K562 (cell line): ENCODE measurements around the gene ANAPC2. TPM values are rescaled to one million over a fixed set of nuclear protein-coding genes. Genes with fewer than 3 reads are reported as not detected.

Experiments
- ATAC-seq: fragments of 200-7000 bp; cut with Tn5 transposase; 3 replicates; pipeline ENCODE4 v1.9.1; 2020; ENCODE audit warnings: moderate library complexity
- BruUV-seq: library from RNA; stranded (reverse); fragments of 400-500 nt; replicated peaks from 2 replicates; lab custom pipeline; 2021; lab: Mats Ljungman, UMichigan
- CTCF ChIA-PET: fragments of 300-600 bp; formaldehyde crosslinking; extraction: SDS; loops from one replicate; lab custom pipeline; 2021; ENCODE audit warnings: low intra/inter-chr PET ratio; lab: Yijun Ruan, JAX
- POLR2A ChIA-PET: fragments of 300-600, 350-650 bp; sonication (Branson Sonifier 250); formaldehyde crosslinking; extraction: SDS; loops from one replicate; lab custom pipeline; 2021; ENCODE audit warnings: antibody characterized with exemption, inconsistent platforms; lab: Yijun Ruan, JAX
- DNase-seq, 4 experiments: peaks; one replicate each; pipeline versions ENCODE4 v3.0.0 to v3.0.0-alpha.2; 2011 to 2018; ENCODE audit warnings: low spot score in 3 of 4, mixed read lengths in 3 of 4; ENCODE audit errors: extremely low read depth in 1 of 4
- FAIRE-seq: peaks from 2 replicates; lab custom pipeline; 2011; peaks lifted over from hg19 to GRCh38; lab: Jason Lieb, UNC
- H2AFZ ChIP-seq: 2 replicates; pipeline ENCODE4 v1.6.0; 2011; ENCODE audit warnings: low read depth, low read length, control low read depth, inconsistent platforms
- H3K27ac ChIP-seq: fragments of 200-600 bp; 3 replicates; pipeline ENCODE4 v1.8.0; 2011; ENCODE audit warnings: low read depth, mild to moderate bottlenecking, control low read depth, inconsistent platforms, low read length, moderate library complexity, mixed read lengths; ENCODE audit errors: extremely low read depth
- H3K27me3 ChIP-seq, 2 experiments: fragments of 300-600 bp in 1 of 2; 2 replicates in 1 of 2; 3 replicates in 1 of 2; pipeline versions ENCODE4 v1.6.0 to v1.8.0; 2011; ENCODE audit warnings: inconsistent platforms in 2 of 2, low read length in 2 of 2, mild to moderate bottlenecking in 1 of 2, mixed read lengths in 1 of 2, moderate library complexity in 1 of 2; ENCODE audit not compliant: control insufficient read depth in 2 of 2, insufficient read depth in 2 of 2
- H3K36me3 ChIP-seq: fragments of 300-600 bp; 3 replicates; pipeline ENCODE4 v1.8.0; 2011; ENCODE audit warnings: mild to moderate bottlenecking, low read length, inconsistent platforms; ENCODE audit not compliant: control insufficient read depth, insufficient read depth
- H3K4me1 ChIP-seq, 2 experiments: fragments of 200-600 bp in 1 of 2; replicated peaks in 1 of 2; 2 replicates in 1 of 2; 3 replicates in 1 of 2; pipeline versions ENCODE4 v1.5.1 to v1.8.0; 2011; ENCODE audit warnings: inconsistent platforms in 2 of 2, low read length in 2 of 2, mild to moderate bottlenecking in 1 of 2, mixed read lengths in 1 of 2, moderate library complexity in 1 of 2; ENCODE audit not compliant: control insufficient read depth in 2 of 2, insufficient read depth in 2 of 2
- H3K4me2 ChIP-seq: 2 replicates; pipeline ENCODE4 v1.6.1; 2011; ENCODE audit warnings: low read length, control low read depth, inconsistent platforms, mixed read lengths; ENCODE audit not compliant: insufficient read depth
- H3K4me3 ChIP-seq: fragments of 200-600 bp; sonication (generic), shearing (Covaris generic); 2 replicates; pipeline ENCODE4 v1.5.1; 2016; ENCODE audit warnings: control low read depth, inconsistent platforms
- H3K79me2 ChIP-seq: fragments of 200-600 bp; 3 replicates; pipeline ENCODE4 v1.8.0; 2011; ENCODE audit warnings: low read length, inconsistent platforms; ENCODE audit not compliant: control insufficient read depth, insufficient read depth
- H3K9ac ChIP-seq, 2 experiments: 2 replicates each; pipeline versions ENCODE4 v1.6.0 to v1.6.1; 2011; ENCODE audit warnings: low read depth in 2 of 2, low read length in 2 of 2, control low read depth in 1 of 2, inconsistent platforms in 1 of 2, mild to moderate bottlenecking in 1 of 2, mixed read lengths in 1 of 2; ENCODE audit not compliant: insufficient read depth in 1 of 2
- H3K9me1 ChIP-seq: one replicate; pipeline ENCODE4 v1.6.0; 2011; ENCODE audit warnings: inconsistent platforms, mild to moderate bottlenecking, low read length, moderate library complexity; ENCODE audit not compliant: control insufficient read depth, insufficient read depth
- H3K9me3 ChIP-seq: replicated peaks from 2 replicates; pipeline ENCODE4 v1.5.1; 2011; ENCODE audit warnings: low read depth, low read length, inconsistent platforms; ENCODE audit not compliant: control insufficient read depth, insufficient read depth
- H4K20me1 ChIP-seq: replicated peaks from 2 replicates; pipeline ENCODE4 v1.6.1; 2011; ENCODE audit warnings: low read length, inconsistent platforms, mixed read lengths; ENCODE audit not compliant: control insufficient read depth, insufficient read depth
- AFF4 ChIP-seq: sonication (generic); formaldehyde crosslinking; IDR thresholded peaks from 2 replicates; pipeline ENCODE4 v1.8.0; 2023; ENCODE audit warnings: mild to moderate bottlenecking, missing genetic modification reagents
- DIDO1 ChIP-seq: fragments of 450-650 bp; IDR thresholded peaks from 2 replicates; pipeline ENCODE4 v1.6.1; 2016; ENCODE audit warnings: low read depth, missing biosample characterization, missing genetic modification characterization
- ETV1 ChIP-seq: fragments of 450-650 bp; conservative IDR thresholded peaks from 2 replicates; pipeline ENCODE4 v1.6.1; 2016; ENCODE audit warnings: missing genetic modification characterization, control low read depth, low read depth, missing compliant biosample characterization
- FOXJ3 ChIP-seq: sonication (generic); formaldehyde crosslinking; IDR thresholded peaks from 2 replicates; pipeline ENCODE4 v1.4.0; 2020; ENCODE audit warnings: mild to moderate bottlenecking, missing genetic modification reagents
- ILF3 ChIP-seq: fragments of 450-650 bp; IDR thresholded peaks from 2 replicates; pipeline ENCODE4 v1.6.1; 2018; ENCODE audit warnings: antibody characterized with exemption, mild to moderate bottlenecking, moderate library complexity, borderline replicate concordance
- MCM5 ChIP-seq: fragments of 450-650 bp; IDR thresholded peaks from 2 replicates; pipeline ENCODE4 v1.6.1; 2016; ENCODE audit warnings: low read depth
- SETDB1 ChIP-seq: IDR thresholded peaks from one replicate; pipeline ENCODE4 v1.6.1; 2012; ENCODE audit warnings: low read length, control low read depth, inconsistent platforms
- TRIM24 ChIP-seq, 2 experiments: fragments of 450-650 bp; IDR thresholded peaks; 2 replicates each; pipeline ENCODE4 v1.6.1; 2016
- ZBTB12 ChIP-seq: fragments of 250-450 bp; sonication (Bioruptor Pico); IDR thresholded peaks from 2 replicates; pipeline ENCODE4 v1.4.0; 2020
- ZBTB7A ChIP-seq: IDR thresholded peaks from 2 replicates; pipeline ENCODE4 v1.6.1; 2011; ENCODE audit warnings: low read depth, mild to moderate bottlenecking, low read length, moderate library complexity, borderline replicate concordance; ENCODE audit not compliant: control insufficient read depth
- ZC3H8 ChIP-seq: fragments of 450-650 bp; IDR thresholded peaks from 2 replicates; pipeline ENCODE4 v1.6.1; 2017
- WGBS: fragments of 100-300 bp; shearing (Covaris generic); methylation state at CpG from one replicate; pipeline ENCODE4 v1.1.6; 2016; ENCODE audit warnings: low coverage, mixed read lengths; ENCODE audit not compliant: insufficient coverage; ENCODE audit errors: missing lambda C conversion rate; 5-methylcytosine and 5-hydroxymethylcytosine counted together
- in situ Hi-C: fragments of 300-500 bp; cut with MboI; formaldehyde crosslinking; loops from 4 replicates; pipeline ENCODE4 v1.15.0; 2018; ENCODE audit warnings: inconsistent platforms, mixed read lengths
- intact Hi-C: fragments of 100-400 bp; cut with micrococcal nuclease; formaldehyde crosslinking; loops from 2 replicates; pipeline ENCODE4 v1.14.2; 2022
- polyA plus RNA-seq, 8 experiments: library from polyadenylated mRNA; depleted of rRNA in 4 of 8; stranded (reverse) in 5 of 8; unstranded in 3 of 8; fragments of >200 nt; fragmentation: Nextera tagmentation in 2 of 8; fragmentation: Illumina TruSeq in 1 of 8; extraction: Ambion mirVana in 2 of 8; extraction: Trizol in 1 of 8; gene quantifications; 2 replicates each; pipeline versions ENCODE4 v1.2.1 to v1.2.3, GENCODE V29; 2011 to 2014; ENCODE audit warnings: inconsistent platforms in 1 of 8, missing spikeins in 1 of 8
- total RNA-seq, 7 experiments: library from RNA; depleted of rRNA in 6 of 7; stranded (reverse); fragments of >200 nt in 6 of 7; fragmentation: Illumina TruSeq in 2 of 7; extraction: Trizol in 2 of 7; gene quantifications; 2 replicates each; pipeline versions ENCODE4 v1.2.1 to v1.2.3, GENCODE V29; 2011 to 2021; ENCODE audit warnings: low replicate concordance in 1 of 7
- TF ChIP-seq, protein P1 (sequence below), 2 experiments: fragments of 450-650 bp; IDR thresholded peaks; 2 replicates each; pipeline ENCODE4 v1.6.1; 2018; ENCODE audit warnings: mild to moderate bottlenecking in 2 of 2, low read depth in 1 of 2; ENCODE audit not compliant: partially characterized antibody in 2 of 2

ANAPC2 gene
- total and polyA plus RNA-seq, 9 of the 15 experiments (the other 6 are each of a cell fraction or from before 2014, with no cell fraction given), result 0.11 to 56.5 (median 17.1) TPM; not detected in 1

DNA sequence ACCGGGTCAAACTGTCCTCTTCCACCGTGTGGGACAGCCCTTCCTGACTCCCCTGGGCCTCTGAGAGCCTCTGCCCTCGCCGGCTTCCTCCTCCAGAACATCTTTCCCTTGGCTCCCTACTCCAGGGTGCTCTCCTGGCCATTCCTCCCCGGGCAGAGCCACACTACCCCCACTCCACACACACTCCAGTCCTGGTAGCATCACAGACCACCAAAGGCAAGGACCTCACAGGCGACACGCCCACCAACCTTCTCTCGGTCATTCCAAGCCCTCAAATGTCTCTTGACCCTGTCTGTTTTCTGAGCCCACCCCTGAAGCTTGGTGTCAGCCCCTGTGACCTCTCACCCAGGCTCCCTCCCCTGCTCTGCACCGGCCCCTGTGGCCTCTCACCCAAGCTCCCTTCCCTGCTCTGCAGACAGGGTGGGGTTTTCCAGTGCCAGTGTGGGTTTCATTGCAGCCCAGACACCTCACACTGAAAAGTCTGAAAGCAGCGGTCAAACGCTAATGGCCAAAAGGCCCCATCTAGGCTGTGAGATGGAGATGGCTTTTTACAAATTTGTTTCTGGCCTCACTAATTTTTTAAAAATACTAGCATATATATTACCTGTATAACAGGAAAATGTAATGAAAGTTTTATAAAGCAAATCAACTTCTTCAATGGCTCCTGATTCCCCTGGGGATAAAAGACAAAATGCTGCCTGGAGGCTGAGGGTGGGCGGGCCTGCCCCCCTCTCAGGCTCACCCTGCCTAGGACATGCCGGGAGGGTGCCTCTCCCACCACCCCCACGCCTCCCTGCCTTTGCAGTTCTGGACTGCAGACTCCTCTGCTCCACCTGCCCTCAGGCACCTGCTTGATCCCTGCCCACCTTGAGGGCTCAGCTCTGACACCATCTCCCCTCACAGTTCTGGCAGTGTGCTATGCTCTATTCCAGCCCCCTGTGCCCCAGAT lies 29.0 kb downstream of the ANAPC2 start:
- Histone ChIP-seq H3K4me1 (peaks cover 18 to 84% of the 10 kb centered on the region in 2 experiments; a peak in 4 of 5 replicates), H3K4me3 (no peak overlapping the region), H3K36me3 (no peaks in the 10 kb centered on the region), H3K27ac (no peak overlapping the region), H3K9me3 (no peaks in the 10 kb centered on the region), H2AFZ (no peak overlapping the region), H3K27me3 (peaks cover 0 to 2% of the 10 kb centered on the region in 2 experiments; a peak in 2 of 5 replicates), H3K9me1 (no peaks in the 10 kb centered on the region), H3K4me2 (no peak overlapping the region), H3K9ac (peak overlapping the region in 1 of 2 experiments; percentile 79; a peak in 2 of 4 replicates), H4K20me1 (0 out of 2 replicates have a peak, but pooled peaks cover 8% of the 10 kb centered on the region), H3K79me2 (no peaks in the 10 kb centered on the region)
- ChIA-PET POLR2A (interaction anchor here (1.1 kb wide), 1 partner anchor 30 kb away, joined by 4 read pairs; no protein-coding TSS in a partner anchor), CTCF (no interaction called here)
- BruUV-seq, result no TSS peak
- WGBS, result 12% methylated on average over 13 of the region's 14 CpGs
- DNase-seq, result no peak
- ATAC-seq, result no peak
- in situ Hi-C loops (no loop called here), intact Hi-C loops (no loop called here)
- FAIRE-seq, result peak; percentile 15
- TF ChIP-seq, protein P1, sequence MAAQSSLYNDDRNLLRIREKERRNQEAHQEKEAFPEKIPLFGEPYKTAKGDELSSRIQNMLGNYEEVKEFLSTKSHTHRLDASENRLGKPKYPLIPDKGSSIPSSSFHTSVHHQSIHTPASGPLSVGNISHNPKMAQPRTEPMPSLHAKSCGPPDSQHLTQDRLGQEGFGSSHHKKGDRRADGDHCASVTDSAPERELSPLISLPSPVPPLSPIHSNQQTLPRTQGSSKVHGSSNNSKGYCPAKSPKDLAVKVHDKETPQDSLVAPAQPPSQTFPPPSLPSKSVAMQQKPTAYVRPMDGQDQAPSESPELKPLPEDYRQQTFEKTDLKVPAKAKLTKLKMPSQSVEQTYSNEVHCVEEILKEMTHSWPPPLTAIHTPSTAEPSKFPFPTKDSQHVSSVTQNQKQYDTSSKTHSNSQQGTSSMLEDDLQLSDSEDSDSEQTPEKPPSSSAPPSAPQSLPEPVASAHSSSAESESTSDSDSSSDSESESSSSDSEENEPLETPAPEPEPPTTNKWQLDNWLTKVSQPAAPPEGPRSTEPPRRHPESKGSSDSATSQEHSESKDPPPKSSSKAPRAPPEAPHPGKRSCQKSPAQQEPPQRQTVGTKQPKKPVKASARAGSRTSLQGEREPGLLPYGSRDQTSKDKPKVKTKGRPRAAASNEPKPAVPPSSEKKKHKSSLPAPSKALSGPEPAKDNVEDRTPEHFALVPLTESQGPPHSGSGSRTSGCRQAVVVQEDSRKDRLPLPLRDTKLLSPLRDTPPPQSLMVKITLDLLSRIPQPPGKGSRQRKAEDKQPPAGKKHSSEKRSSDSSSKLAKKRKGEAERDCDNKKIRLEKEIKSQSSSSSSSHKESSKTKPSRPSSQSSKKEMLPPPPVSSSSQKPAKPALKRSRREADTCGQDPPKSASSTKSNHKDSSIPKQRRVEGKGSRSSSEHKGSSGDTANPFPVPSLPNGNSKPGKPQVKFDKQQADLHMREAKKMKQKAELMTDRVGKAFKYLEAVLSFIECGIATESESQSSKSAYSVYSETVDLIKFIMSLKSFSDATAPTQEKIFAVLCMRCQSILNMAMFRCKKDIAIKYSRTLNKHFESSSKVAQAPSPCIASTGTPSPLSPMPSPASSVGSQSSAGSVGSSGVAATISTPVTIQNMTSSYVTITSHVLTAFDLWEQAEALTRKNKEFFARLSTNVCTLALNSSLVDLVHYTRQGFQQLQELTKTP (IDR thresholded peaks at IDR 0.05; ENCODE audit: low read depth in 1 of 2, partially characterized antibody in 2 of 2), result no peak
- TF ChIP-seq TRIM24 (IDR thresholded peaks at IDR 0.05), result no peak
- no peak for TF ChIP-seq SETDB1
- no peak for TF ChIP-seq ZBTB7A
- no peak for TF ChIP-seq ETV1 (tag)
- no peak for TF ChIP-seq ZBTB12
- no peak for TF ChIP-seq MCM5
- TF ChIP-seq AFF4 (CRISPR knock-in tag), result no peak
- no peak for TF ChIP-seq ZC3H8
- no peak for TF ChIP-seq FOXJ3 (CRISPR knock-in tag)
- TF ChIP-seq DIDO1 (tag), result no peak
- no peak for TF ChIP-seq ILF3
